ENCODE data around the gene TMEM151B. TPM values are rescaled to one million over a fixed set of nuclear protein-coding genes. Genes with fewer than 3 reads are reported as not detected.

The TMEM151B gene
- total and polyA plus RNA-seq, 9 of the 15 experiments (the other 6 are each of a cell fraction or from before 2014, with no cell fraction given), result not detected

DNA sequence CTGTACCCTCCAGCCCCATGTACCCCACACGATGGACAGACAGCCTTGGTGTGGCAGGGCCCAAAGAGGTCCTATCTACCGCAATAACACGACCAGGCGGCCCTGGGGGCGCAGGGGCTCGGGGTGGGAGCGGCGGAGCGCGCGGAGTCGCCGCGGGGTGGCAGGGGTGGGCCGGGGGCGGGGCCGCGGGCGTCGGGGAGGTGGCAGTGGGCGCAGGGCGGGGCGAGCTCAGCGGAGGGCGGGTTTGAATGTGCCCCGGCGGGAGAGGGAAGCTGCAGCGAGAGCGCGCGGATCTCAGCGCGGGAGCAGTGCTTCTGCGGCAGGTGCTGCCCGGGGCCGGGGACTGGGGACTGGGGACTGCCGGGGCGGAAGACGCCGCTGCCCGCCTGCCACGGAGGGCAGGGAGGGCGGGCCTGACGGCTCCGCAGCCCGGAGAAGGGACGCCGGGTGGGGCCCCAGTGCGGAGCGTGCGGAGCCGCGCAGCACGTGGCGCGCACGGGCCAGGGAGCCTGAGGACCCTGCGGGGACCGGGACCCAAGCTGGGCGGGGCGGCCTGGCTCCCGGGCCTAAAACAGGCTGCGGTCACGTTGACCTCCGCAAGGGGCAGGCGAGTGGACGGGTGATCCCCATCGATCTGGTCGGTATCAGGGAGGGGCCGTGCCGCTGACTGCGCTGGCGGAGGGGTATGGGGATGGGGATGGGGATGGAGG, 46.8 kb upstream of the TMEM151B start, which contains the start of gene SLC29A1 (continued):
- TF ChIP-seq NFRKB (IDR thresholded peaks at IDR 0.05; ENCODE audit: low read depth) (no peak), SLC30A9 (CRISPR knock-in tag; IDR thresholded peaks at IDR 0.05) (no peak), ZNF347 (CRISPR knock-in tag; IDR thresholded peaks at IDR 0.05; ENCODE audit: low read depth) (no peak), POLR2G (IDR thresholded peaks at IDR 0.05; ENCODE audit: low read depth, low read length) (peak; percentile 88), ZNF561 (CRISPR knock-in tag; conservative IDR thresholded peaks at IDR 0.05) (no peak), XRCC5 (IDR thresholded peaks at IDR 0.05; ENCODE audit: low read depth, low read length) (no peak), NR3C1 (CRISPR knock-in tag; IDR thresholded peaks at IDR 0.05) (peak; percentile 84; the same call in 1 of the 2 replicates), ZNF212 (CRISPR knock-in tag; IDR thresholded peaks at IDR 0.05) (no peak), AFF1 (IDR thresholded peaks at IDR 0.05; ENCODE audit: low read depth in 1 of 2, partially characterized antibody in 2 of 2) (no peak), FOSL1 (tag; conservative IDR thresholded peaks at IDR 0.05) (0 out of 2 replicates have a peak, but pooled peaks have one; percentile 19)
- TF ChIP-seq, protein P1, sequence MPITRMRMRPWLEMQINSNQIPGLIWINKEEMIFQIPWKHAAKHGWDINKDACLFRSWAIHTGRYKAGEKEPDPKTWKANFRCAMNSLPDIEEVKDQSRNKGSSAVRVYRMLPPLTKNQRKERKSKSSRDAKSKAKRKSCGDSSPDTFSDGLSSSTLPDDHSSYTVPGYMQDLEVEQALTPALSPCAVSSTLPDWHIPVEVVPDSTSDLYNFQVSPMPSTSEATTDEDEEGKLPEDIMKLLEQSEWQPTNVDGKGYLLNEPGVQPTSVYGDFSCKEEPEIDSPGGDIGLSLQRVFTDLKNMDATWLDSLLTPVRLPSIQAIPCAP (CRISPR knock-in tag; IDR thresholded peaks at IDR 0.05; ENCODE audit: borderline replicate concordance), result no peak
- TF ChIP-seq, protein P2, sequence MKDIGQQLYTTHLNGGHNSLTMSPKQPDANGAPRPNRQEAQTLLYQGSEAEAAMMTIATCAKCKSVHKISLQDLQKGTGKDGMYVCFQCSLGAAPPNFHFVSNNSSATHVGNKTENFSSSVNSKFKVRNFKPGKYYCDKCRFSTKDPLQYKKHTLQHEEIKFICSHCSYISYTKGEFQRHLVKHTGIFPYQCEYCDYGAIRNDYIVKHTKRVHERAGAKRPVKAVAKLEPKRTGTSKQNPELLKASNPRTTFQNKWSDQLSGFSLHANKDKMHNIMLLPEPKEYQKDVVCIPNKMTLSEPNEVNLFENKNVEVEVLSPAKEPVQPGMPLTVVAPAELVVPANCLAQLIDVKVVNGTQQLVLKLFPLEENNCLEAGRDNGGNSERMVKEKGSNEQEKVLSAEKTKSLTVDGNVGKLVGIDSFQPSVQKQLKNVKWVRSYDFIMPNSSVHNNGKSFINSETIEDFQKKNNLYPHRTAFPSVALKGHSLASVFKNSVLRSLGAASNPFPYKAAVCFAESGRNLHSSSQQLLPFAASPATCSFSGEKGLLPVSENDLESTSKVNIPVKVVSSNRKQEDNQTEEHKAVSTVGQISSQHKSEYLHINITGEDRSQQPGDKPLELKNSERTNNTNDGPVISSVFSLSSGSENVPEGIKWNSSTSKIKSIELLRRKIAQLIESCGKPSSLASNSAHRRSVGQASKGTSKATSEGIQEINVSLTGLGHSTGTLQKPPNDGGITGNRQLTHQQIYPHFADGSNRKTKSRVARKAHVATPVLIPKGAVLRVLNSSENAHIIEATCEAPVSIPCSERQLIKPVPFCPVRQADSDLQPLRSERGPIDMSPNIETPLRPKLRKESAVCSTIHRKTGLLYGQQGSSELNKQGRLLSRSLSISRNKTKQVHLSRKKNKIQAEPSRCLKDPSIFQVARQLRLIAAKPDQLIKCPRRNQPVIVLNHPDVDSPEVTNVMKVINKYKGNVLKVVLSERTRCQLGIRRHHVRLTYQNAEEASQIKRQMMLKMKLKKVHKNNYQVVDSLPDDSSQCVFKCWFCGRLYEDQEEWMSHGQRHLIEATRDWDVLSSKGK (CRISPR knock-in tag; IDR thresholded peaks at IDR 0.05), result no peak
- TF ChIP-seq, protein P3, sequence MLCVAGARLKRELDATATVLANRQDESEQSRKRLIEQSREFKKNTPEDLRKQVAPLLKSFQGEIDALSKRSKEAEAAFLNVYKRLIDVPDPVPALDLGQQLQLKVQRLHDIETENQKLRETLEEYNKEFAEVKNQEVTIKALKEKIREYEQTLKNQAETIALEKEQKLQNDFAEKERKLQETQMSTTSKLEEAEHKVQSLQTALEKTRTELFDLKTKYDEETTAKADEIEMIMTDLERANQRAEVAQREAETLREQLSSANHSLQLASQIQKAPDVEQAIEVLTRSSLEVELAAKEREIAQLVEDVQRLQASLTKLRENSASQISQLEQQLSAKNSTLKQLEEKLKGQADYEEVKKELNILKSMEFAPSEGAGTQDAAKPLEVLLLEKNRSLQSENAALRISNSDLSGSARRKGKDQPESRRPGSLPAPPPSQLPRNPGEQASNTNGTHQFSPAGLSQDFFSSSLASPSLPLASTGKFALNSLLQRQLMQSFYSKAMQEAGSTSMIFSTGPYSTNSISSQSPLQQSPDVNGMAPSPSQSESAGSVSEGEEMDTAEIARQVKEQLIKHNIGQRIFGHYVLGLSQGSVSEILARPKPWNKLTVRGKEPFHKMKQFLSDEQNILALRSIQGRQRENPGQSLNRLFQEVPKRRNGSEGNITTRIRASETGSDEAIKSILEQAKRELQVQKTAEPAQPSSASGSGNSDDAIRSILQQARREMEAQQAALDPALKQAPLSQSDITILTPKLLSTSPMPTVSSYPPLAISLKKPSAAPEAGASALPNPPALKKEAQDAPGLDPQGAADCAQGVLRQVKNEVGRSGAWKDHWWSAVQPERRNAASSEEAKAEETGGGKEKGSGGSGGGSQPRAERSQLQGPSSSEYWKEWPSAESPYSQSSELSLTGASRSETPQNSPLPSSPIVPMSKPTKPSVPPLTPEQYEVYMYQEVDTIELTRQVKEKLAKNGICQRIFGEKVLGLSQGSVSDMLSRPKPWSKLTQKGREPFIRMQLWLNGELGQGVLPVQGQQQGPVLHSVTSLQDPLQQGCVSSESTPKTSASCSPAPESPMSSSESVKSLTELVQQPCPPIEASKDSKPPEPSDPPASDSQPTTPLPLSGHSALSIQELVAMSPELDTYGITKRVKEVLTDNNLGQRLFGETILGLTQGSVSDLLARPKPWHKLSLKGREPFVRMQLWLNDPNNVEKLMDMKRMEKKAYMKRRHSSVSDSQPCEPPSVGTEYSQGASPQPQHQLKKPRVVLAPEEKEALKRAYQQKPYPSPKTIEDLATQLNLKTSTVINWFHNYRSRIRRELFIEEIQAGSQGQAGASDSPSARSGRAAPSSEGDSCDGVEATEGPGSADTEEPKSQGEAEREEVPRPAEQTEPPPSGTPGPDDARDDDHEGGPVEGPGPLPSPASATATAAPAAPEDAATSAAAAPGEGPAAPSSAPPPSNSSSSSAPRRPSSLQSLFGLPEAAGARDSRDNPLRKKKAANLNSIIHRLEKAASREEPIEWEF (CRISPR knock-in tag; IDR thresholded peaks at IDR 0.05), result 0 out of 2 replicates have a peak, but pooled peaks have one; percentile 64

Data from K562 (cell line).